ENCODE results near the gene PACSIN2.

The PACSIN2 gene

DNA sequence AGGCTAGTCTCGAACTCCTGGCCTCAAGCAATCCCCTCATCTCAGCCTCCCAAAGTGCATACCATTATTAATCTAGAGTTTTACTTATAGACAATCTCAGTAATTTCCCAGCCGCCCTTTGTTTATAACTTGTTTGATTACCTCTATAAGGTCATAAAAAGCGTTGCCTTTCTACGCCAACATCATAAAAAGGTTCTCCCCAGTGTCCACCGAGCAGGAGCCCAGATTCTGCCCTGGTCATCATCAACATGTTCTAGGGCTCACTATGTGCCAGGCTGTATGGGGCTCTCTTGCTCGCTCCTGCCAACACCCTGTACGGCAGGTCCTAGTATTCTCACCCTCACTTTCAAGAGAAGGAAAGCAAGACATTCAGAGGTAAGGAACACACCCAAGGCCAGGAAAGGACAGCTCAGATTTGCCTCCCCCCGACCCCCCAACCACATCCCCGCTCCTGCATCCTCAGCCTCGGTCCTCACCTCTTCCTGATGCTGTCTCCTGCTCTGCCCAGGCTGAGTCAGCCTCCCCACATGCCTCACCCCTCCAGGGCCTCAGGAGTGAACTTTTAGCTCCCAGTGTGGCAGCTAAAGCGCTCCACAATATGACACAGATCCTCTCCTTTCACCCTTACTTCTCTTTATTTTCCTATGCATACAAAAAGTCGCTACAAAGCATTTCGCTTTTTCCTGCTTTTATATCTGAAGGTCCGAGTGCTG lies 172.1 kb downstream of the PACSIN2 start:
- no peak overlapping the region for H3K4me3 ChIP-seq (ENCODE audit: low read depth, low read length)
- no peak for DNase-seq (ENCODE audit: low read depth)
- TF ChIP-seq CTCF (IDR thresholded peaks at IDR 0.05; ENCODE audit: insufficient read depth, low read depth, low read length, missing control alignments) = no peak

DNA sequence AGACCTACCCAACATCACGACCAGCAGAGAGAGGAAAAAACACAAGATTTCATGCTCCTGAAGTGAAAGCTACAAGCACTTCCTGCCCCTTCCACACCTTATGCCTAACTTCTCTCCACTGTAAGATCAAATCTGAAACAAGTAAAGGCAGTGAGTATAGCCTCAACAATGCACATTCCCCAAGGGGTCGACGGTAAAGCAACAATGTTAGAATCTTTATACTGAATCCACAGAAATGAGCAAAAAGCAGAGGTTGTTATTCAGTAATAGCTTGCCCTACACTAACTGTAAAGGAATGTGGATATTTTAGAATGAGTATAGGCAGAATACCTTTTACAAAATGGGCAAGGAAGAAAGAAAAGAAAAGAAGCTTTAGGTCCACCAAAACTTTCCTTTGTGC lies 173.5 kb downstream of the PACSIN2 start:
- no peak for DNase-seq (ENCODE audit: low read depth)
- no peak overlapping the region for H3K4me3 ChIP-seq (ENCODE audit: low read depth, low read length)
- no peak for TF ChIP-seq CTCF (IDR thresholded peaks at IDR 0.05; ENCODE audit: insufficient read depth, low read depth, low read length, missing control alignments)

DNA sequence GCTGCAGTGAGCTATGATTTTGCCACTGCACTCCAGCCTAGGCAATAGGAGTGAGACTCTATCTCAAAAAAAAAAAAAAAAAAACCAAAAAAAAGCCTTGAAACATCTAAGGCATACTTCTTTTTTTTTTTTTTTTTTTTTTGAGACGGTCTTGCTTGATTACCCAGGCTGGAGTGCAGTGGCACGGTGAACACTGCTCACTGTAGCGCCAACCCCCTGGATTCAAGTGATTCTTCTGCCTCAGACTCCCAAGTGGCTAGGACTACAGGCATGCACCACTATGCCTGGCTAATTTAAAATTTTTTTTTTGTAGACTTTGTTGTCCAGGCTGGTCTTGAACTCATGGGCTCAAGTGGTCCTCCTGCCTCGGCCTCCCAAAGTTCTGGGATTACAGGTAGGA lies 177.4 kb downstream of the PACSIN2 start:
- no peak for DNase-seq (ENCODE audit: low read depth)
- no peak overlapping the region for H3K4me3 ChIP-seq (ENCODE audit: low read depth, low read length)
- TF ChIP-seq CTCF (IDR thresholded peaks at IDR 0.05; ENCODE audit: insufficient read depth, low read depth, low read length, missing control alignments) = no peak

- TF ChIP-seq CTCF (IDR thresholded peaks at IDR 0.05; ENCODE audit: insufficient read depth, low read depth, low read length, missing control alignments) = no peak
- H3K4me3 ChIP-seq (ENCODE audit: low read depth, low read length) = no peak overlapping the region
- no peak for DNase-seq (ENCODE audit: low read depth)
These were observed 178.9 kb downstream of the PACSIN2 start for GRCh38 chr22:42836026-42836425.

DNA sequence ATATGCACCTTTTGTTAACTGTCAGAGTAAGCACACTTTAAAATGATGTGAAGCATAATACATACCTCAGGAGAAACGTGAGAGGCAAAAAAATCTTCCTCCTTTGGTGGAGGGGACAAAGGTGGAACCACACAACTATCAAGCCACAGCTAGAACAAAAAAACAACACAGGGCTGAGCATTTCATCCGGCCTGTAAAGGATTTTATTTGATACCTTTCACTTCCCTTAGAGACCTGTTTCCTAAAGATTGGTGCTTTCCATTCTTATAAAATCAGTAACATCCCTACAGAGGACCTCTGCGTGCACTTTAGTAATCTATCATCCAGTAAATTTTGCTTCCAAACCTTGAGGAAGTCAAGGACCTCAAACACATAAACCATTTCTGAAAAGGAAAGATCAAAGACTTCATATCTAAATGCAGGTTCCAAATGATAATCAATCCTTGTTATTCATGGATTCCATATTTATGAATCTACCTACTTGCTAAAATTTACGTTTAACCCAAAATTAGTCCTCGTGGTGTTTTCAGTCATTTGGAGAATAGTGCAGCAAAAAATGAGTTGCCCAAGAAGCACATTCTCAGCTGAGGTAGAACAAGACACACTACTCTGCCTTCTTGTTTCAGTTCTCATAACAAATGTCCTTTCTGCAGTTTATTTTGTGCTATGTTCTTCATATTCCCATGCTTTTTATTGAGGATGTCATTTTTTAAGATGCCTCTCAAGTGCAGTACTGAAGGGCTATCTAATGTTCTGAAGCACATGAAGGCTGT lies 180.6 kb downstream of the PACSIN2 start:
- no peak for TF ChIP-seq CTCF (IDR thresholded peaks at IDR 0.05; ENCODE audit: insufficient read depth, low read depth, low read length, missing control alignments)
- DNase-seq (ENCODE audit: low read depth) = peak; percentile 68
- no peak overlapping the region for H3K4me3 ChIP-seq (ENCODE audit: low read depth, low read length)

GRCh38 chr22:42833104-42833503 lies 181.8 kb downstream of the PACSIN2 start:
- peak; percentile 67 for DNase-seq (ENCODE audit: low read depth)
- no peak for TF ChIP-seq CTCF (IDR thresholded peaks at IDR 0.05; ENCODE audit: insufficient read depth, low read depth, low read length, missing control alignments)
- no peak overlapping the region for H3K4me3 ChIP-seq (ENCODE audit: low read depth, low read length)
